K562 (cell line): ENCODE results near the gene RPS8.

Experiments
- ARID3B ChIP-seq: fragments of 250-450 bp; sonication (Bioruptor Pico); IDR thresholded peaks from 2 replicates; pipeline ENCODE4 v1.4.0; 2020; ENCODE audit warnings: borderline replicate concordance
- GTF2E2 ChIP-seq: fragments of 200-800 bp; sonication (Bioruptor generic); IDR thresholded peaks from 2 replicates; pipeline ENCODE4 v1.6.1; 2016; ENCODE audit warnings: missing genetic modification characterization, missing compliant biosample characterization
- RNF2 ChIP-seq: sonication (generic); IDR thresholded peaks from 2 replicates; pipeline ENCODE4 v1.6.1; 2016

DNA sequence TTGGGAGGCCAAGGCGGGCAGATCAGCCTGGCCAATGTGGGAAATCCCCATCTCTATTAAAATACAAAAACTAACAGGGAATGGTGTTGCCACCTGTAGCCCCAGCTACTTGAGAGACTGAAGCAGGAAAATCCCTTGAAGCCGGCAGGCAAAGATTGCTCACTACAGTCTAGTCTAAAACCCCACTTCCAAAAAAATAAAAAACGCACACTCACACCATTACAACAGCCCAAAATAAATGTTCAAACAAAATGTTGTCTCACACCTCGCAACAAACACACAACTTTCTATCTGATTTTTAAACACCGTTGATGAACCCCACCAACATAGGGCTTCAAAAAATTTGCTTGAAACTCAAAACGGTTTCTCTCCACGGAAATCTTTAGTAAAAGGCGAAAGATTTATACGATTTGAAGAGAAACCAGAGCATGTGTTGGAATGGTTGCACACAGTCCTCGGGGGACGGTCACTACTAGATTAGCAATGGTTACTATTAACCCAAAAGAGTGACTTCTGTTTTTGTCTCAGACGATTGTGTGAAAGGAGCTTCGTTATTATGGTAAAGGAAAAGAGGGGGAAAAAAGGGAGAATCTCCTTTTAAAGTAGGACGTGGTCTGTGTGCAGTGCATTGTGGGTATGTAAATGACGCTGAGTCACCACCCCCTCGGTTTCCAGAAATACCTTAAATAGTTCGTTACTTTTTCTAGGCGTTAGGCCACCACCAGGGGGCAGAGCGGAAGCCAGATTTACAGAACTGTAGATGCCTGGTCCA, 44.4 kb upstream of the RPS8 start, which contains the start of gene RNU5D-1:
- TF ChIP-seq GTF2E2 (peak; percentile 100), ARID3B (CRISPR knock-in tag) (no peak), RNF2 (peak; percentile 100)
